Liver (tissue), 9 donors: Measurements from ENCODE around the gene TTYH2. TPM values are rescaled to one million over a fixed set of nuclear protein-coding genes. Genes with fewer than 3 reads are reported as not detected.

ENCODE experiments used
- DNase-seq: peaks from one replicate; pipeline ENCODE4 v3.0.0-alpha.2; 2017; ENCODE audit warnings: low spot score
- H3K27ac ChIP-seq, 2 donors: one replicate each; pipeline ENCODE4 v1.7.0; 2013; ENCODE audit warnings: inconsistent platforms in 2 of 2, low read length in 2 of 2, control low read depth in 1 of 2, low read depth in 1 of 2, mild to moderate bottlenecking in 1 of 2
- H3K27me3 ChIP-seq, 4 donors: one replicate each; pipeline versions ENCODE4 v1.6.1 to v1.7.0; 2013; ENCODE audit warnings: low read length in 3 of 4, inconsistent platforms in 1 of 4, mild to moderate bottlenecking in 1 of 4, moderate library complexity in 1 of 4; ENCODE audit not compliant: control insufficient read depth in 4 of 4, insufficient read depth in 4 of 4
- H3K36me3 ChIP-seq, 4 donors: one replicate each; pipeline versions ENCODE4 v1.6.1 to v1.7.0; 2013; ENCODE audit warnings: low read length in 3 of 4, mild to moderate bottlenecking in 3 of 4, low read depth in 1 of 4, moderate library complexity in 1 of 4; ENCODE audit not compliant: control insufficient read depth in 4 of 4, insufficient read depth in 3 of 4
- H3K4me1 ChIP-seq, 4 donors: one replicate each; pipeline versions ENCODE4 v1.6.1 to v1.7.0; 2013; ENCODE audit warnings: low read length in 3 of 4, mild to moderate bottlenecking in 3 of 4, moderate library complexity in 1 of 4; ENCODE audit not compliant: control insufficient read depth in 4 of 4, insufficient read depth in 4 of 4
- H3K4me3 ChIP-seq, 3 donors: one replicate each; pipeline versions ENCODE4 v1.6.1 to v1.7.0; 2013; ENCODE audit warnings: low read length in 3 of 3, control low read depth in 1 of 3, low read depth in 1 of 3, mild to moderate bottlenecking in 1 of 3
- H3K9ac ChIP-seq, 2 donors: one replicate each; pipeline ENCODE4 v1.7.0; 2013; ENCODE audit warnings: low read length in 2 of 2, mild to moderate bottlenecking in 2 of 2, moderate library complexity in 2 of 2, control low read depth in 1 of 2, low read depth in 1 of 2
- H3K9me3 ChIP-seq, 4 donors: one replicate each; pipeline versions ENCODE4 v1.6.1 to v1.7.0; 2013; ENCODE audit warnings: low read length in 3 of 4; ENCODE audit not compliant: control insufficient read depth in 4 of 4
- ATF3 ChIP-seq: IDR thresholded peaks from 2 replicates; pipeline ENCODE4 v1.6.1; 2016; ENCODE audit warnings: antibody characterized with exemption
- CTCF ChIP-seq: fragments of 150-350 bp; IDR thresholded peaks from 2 replicates; pipeline ENCODE4 v1.5.1; 2017; ENCODE audit warnings: improper control_type of control experiment, low read depth, low read length; ENCODE audit not compliant: missing input control
- EGR1 ChIP-seq, 2 donors: IDR thresholded peaks; 2 replicates each; pipeline ENCODE4 v1.6.1; 2016 to 2018; ENCODE audit warnings: antibody characterized with exemption in 2 of 2, low read depth in 2 of 2
- FOXA1 ChIP-seq: IDR thresholded peaks from 2 replicates; pipeline ENCODE4 v1.6.1; 2016; ENCODE audit warnings: antibody characterized with exemption
- HNF4A ChIP-seq, 2 donors: conservative IDR thresholded peaks; 2 replicates each; pipeline ENCODE4 v1.6.1; 2016; ENCODE audit warnings: antibody characterized with exemption in 2 of 2, mild to moderate bottlenecking in 2 of 2
- HNF4G ChIP-seq: IDR thresholded peaks from 2 replicates; pipeline ENCODE4 v1.6.1; 2016; ENCODE audit warnings: antibody characterized with exemption
- JUND ChIP-seq, 2 donors: IDR thresholded peaks; 2 replicates each; pipeline ENCODE4 v1.6.1; 2016; ENCODE audit warnings: antibody characterized with exemption in 2 of 2
- MAX ChIP-seq: IDR thresholded peaks from 2 replicates; pipeline ENCODE4 v1.6.1; 2016; ENCODE audit warnings: antibody characterized with exemption
- NR2F2 ChIP-seq: IDR thresholded peaks from 2 replicates; pipeline ENCODE4 v1.6.1; 2016; ENCODE audit warnings: antibody characterized with exemption
- RAD21 ChIP-seq, 2 donors: IDR thresholded peaks; 2 replicates each; pipeline ENCODE4 v1.6.1; 2016; ENCODE audit warnings: antibody characterized with exemption in 2 of 2, mild to moderate bottlenecking in 2 of 2
- REST ChIP-seq: IDR thresholded peaks from 2 replicates; pipeline ENCODE4 v1.6.1; 2016; ENCODE audit warnings: antibody characterized with exemption, mild to moderate bottlenecking
- RXRA ChIP-seq, 2 donors: IDR thresholded peaks; 2 replicates each; pipeline ENCODE4 v1.6.1; 2017 to 2018; ENCODE audit warnings: antibody characterized with exemption in 2 of 2, mild to moderate bottlenecking in 1 of 2
- SP1 ChIP-seq: IDR thresholded peaks from 2 replicates; pipeline ENCODE4 v1.6.1; 2018; ENCODE audit warnings: antibody characterized with exemption, mild to moderate bottlenecking
- TAF1 ChIP-seq: conservative IDR thresholded peaks from 2 replicates; pipeline ENCODE4 v1.6.1; 2016; ENCODE audit warnings: antibody characterized with exemption, mild to moderate bottlenecking
- YY1 ChIP-seq: IDR thresholded peaks from 2 replicates; pipeline ENCODE4 v1.6.1; 2016; ENCODE audit warnings: antibody characterized with exemption, mild to moderate bottlenecking
- ZBTB33 ChIP-seq: IDR thresholded peaks from 2 replicates; pipeline ENCODE4 v1.6.1; 2016; ENCODE audit warnings: antibody characterized with exemption
- WGBS: extraction: QIAGEN DNeasy Blood & Tissue Kit; methylation state at CpG from one replicate; pipeline ENCODE4 v1.1.7; 2013; 5-methylcytosine and 5-hydroxymethylcytosine counted together
- polyA plus RNA-seq, 2 donors: library from polyadenylated mRNA; stranded (reverse) in 1 of 2; unstranded in 1 of 2; fragments of 200-250 nt in 1 of 2; fragments of >200 nt in 1 of 2; fragmentation: Nextera tagmentation in 1 of 2; extraction: Ambion mirVana in 1 of 2; gene quantifications; one replicate each; pipeline versions ENCODE4 v1.2.1 to v1.2.3, GENCODE V29; 2013 to 2015
- total RNA-seq, 2 donors: library from RNA; depleted of rRNA; stranded (reverse); fragments of >200 nt; gene quantifications; one replicate each; pipeline ENCODE4 v1.2.3, GENCODE V29; 2014
- donor health status: healthy.
- donor health status: healthy.
- donor health status: healthy.
- donor health status: healthy.
- donor health status: healthy.

The TTYH2 gene
- total and polyA plus RNA-seq, 4 donors = 0.40 to 2.4 (median 0.99) TPM

DNA sequence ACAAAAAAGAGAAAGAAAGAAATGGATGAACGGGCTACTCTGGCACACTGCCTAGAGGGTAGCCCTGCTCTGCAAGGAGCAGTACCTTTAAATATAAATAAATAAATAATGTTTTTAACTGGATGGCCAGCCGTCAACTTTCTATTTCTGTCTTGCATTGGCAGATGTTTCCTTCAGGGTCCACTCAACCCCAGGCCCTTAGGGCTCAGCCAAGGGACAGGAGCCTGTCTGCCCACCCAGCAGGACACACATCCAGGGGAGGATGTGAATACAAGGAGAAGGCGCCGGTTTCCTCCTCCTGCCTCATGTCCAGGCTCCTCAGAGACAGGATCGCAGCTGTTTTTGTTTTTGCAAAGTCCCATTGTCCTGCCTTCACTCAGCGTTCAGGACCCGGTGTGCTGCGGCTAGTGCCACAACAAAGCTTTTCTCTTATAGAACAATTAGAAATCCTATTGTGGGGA is 22.6 kb downstream of the TTYH2 start:
- WGBS = 71% methylated on average over 8 of the region's 8 CpGs
- Histone ChIP-seq H3K4me3 (no peak overlapping the region), H3K4me1 (no peaks in the 10 kb centered on the region), H3K9me3 (no peaks in the 10 kb centered on the region), H3K27me3 (no peaks in the 10 kb centered on the region), H3K27ac (no peak overlapping the region), H3K9ac (no peak overlapping the region), H3K36me3 (no peaks in the 10 kb centered on the region)
- DNase-seq = no peak
- TF ChIP-seq CTCF (no peak), HNF4A (conservative IDR thresholded peaks at IDR 0.05) (no peak), EGR1 (IDR thresholded peaks at IDR 0.05; ENCODE audit: low read depth in 2 of 2) (no peak), FOXA1 (no peak), RAD21 (IDR thresholded peaks at IDR 0.05) (no peak), TAF1 (no peak), HNF4G (no peak), SP1 (no peak), REST (no peak), JUND (IDR thresholded peaks at IDR 0.05) (no peak), NR2F2 (no peak), RXRA (IDR thresholded peaks at IDR 0.05) (no peak), ZBTB33 (no peak), MAX (no peak), ATF3 (no peak), YY1 (no peak)

DNA sequence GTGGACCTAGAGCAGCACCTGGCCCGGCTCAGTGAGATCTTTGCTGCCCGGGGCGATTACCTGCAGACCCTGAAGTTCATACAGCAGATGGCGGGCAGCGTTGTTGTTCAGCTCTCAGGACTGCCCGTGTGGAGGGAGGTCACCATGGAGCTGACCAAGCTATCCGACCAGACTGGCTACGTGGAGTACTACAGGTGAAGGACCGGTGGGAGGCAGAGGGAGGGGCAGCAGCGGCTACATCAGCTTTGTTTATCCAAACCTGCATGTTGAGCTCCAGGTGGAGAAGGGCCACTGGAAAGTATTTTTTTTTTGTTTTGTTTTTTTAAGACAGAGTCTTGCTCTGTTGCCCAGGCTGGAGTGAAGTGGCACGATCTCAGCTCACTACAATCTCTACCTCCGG is 23.9 kb downstream of the TTYH2 start:
- Histone ChIP-seq H3K9ac (no peak overlapping the region), H3K27ac (no peak overlapping the region), H3K4me3 (no peak overlapping the region), H3K36me3 (no peaks in the 10 kb centered on the region), H3K4me1 (no peaks in the 10 kb centered on the region), H3K27me3 (no peaks in the 10 kb centered on the region), H3K9me3 (no peaks in the 10 kb centered on the region)
- 76% methylated on average over 12 of the region's 12 CpGs for WGBS
- no peak for TF ChIP-seq SP1
- TF ChIP-seq ATF3 = no peak
- no peak for TF ChIP-seq JUND (IDR thresholded peaks at IDR 0.05)
- no peak for DNase-seq
